Neural progenitor cell (in vitro differentiated cells): ENCODE data around the gene RAB1B. TPM values are rescaled to one million over a fixed set of nuclear protein-coding genes. Genes with fewer than 3 reads are reported as not detected.
A peak's percentile ranks its signal among the peaks of the same experiment; 100 is the strongest.

Experiments used
- DNase-seq: peaks from one replicate; pipeline ENCODE4 v3.0.0-alpha.2; 2016; ENCODE audit warnings: low spot score
- H2AFZ ChIP-seq: fragments of 200-600 bp; sonication (generic); replicated peaks from 2 replicates; pipeline ENCODE4 v1.6.1; 2016; ENCODE audit warnings: antibody characterized with exemption
- H3F3A ChIP-seq: fragments of 200-600 bp; sonication (generic); 2 replicates; pipeline ENCODE4 v1.6.1; 2016; ENCODE audit warnings: antibody characterized with exemption, low read depth
- H3K27ac ChIP-seq: fragments of 200-600 bp; sonication (generic); 2 replicates; pipeline ENCODE4 v1.5.1; 2016; ENCODE audit warnings: mild to moderate bottlenecking
- H3K27me3 ChIP-seq: fragments of 200-600 bp; sonication (generic); 2 replicates; pipeline ENCODE4 v1.6.1; 2016; ENCODE audit warnings: mild to moderate bottlenecking, moderate library complexity
- H3K36me3 ChIP-seq: fragments of 200-600 bp; sonication (generic); 2 replicates; pipeline ENCODE4 v1.5.1; 2016
- H3K4me1 ChIP-seq: fragments of 200-600 bp; sonication (generic); 2 replicates; pipeline ENCODE4 v1.6.1; 2016; ENCODE audit warnings: mixed run types
- H3K4me2 ChIP-seq: fragments of 200-600 bp; sonication (generic); 2 replicates; pipeline ENCODE4 v1.6.1; 2016
- H3K4me3 ChIP-seq: fragments of 200-600 bp; sonication (generic); 2 replicates; pipeline ENCODE4 v1.5.1; 2016
- H3K79me2 ChIP-seq: fragments of 200-600 bp; sonication (generic); 2 replicates; pipeline ENCODE4 v1.6.1; 2016; ENCODE audit warnings: low read depth
- H3K9ac ChIP-seq: fragments of 200-600 bp; sonication (generic); 2 replicates; pipeline ENCODE4 v1.6.1; 2016
- H3K9me3 ChIP-seq: fragments of 200-600 bp; sonication (generic); 2 replicates; pipeline ENCODE4 v1.5.1; 2016; ENCODE audit warnings: low read depth
- H4K20me1 ChIP-seq: fragments of 200-600 bp; sonication (generic); 2 replicates; pipeline ENCODE4 v1.6.1; 2016; ENCODE audit warnings: low read depth
- H3K27ac Mint-ChIP-seq: 3 replicates; pipeline ENCODE4 v1.8.0; 2021; ENCODE audit warnings: mixed read lengths
- H3K27me3 Mint-ChIP-seq: 2 replicates; pipeline ENCODE4 v1.8.0; 2022; ENCODE audit warnings: low read depth, mild to moderate bottlenecking, inconsistent platforms, moderate library complexity, mixed read lengths; ENCODE audit not compliant: insufficient read depth
- H3K36me3 Mint-ChIP-seq: 3 replicates; pipeline ENCODE4 v1.8.0; 2021; ENCODE audit warnings: mixed read lengths
- H3K4me1 Mint-ChIP-seq: 3 replicates; pipeline ENCODE4 v1.8.0; 2021; ENCODE audit warnings: mixed read lengths
- H3K4me3 Mint-ChIP-seq: 3 replicates; pipeline ENCODE4 v1.8.0; 2021; ENCODE audit warnings: mild to moderate bottlenecking, moderate library complexity, mixed read lengths
- H3K9me3 Mint-ChIP-seq: 3 replicates; pipeline ENCODE4 v1.8.0; 2020; ENCODE audit warnings: mixed read lengths
- EZH2 ChIP-seq: fragments of 200-600 bp; sonication (generic); IDR thresholded peaks from 2 replicates; pipeline ENCODE4 v1.6.1; 2017; ENCODE audit warnings: antibody characterized with exemption, mild to moderate bottlenecking, moderate library complexity
- EZH2phosphoT487 ChIP-seq: fragments of 200-600 bp; sonication (generic); IDR thresholded peaks from 2 replicates; pipeline ENCODE4 v1.6.1; 2017; ENCODE audit warnings: antibody characterized with exemption
- total RNA-seq: library from RNA; depleted of rRNA; stranded (reverse); fragments of >200 nt; gene quantifications from 2 replicates; pipeline ENCODE4 v1.2.3, GENCODE V29; 2015; ENCODE audit warnings: low replicate concordance
- TF ChIP-seq, protein P1 (sequence below): fragments of 200-600 bp; sonication (generic); IDR thresholded peaks from 2 replicates; pipeline ENCODE4 v1.5.1; 2017; ENCODE audit warnings: antibody characterized with exemption, mild to moderate bottlenecking

RAB1B gene
- total RNA-seq, 1 donor from 2014 or later = 54.0 TPM

DNA sequence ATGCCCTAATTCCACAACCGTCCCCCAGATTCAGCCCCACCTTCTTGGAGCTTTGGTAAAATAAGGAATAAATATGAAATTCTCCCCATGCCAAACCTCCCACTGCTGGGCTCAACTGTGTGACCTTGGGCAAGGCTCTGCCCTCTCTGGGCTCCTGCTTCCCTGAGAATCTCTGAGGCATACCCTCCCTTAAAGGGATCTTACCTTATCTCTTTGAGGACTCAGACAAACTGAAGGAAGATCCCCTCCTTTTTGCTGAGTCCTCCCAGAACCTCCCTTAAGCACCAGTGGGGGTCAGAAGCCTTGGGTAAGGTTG lies 45.7 kb downstream of the RAB1B start:
- no peaks in the 10 kb centered on the region for H3K36me3 ChIP-seq
- H3K4me3 Mint-ChIP-seq = peak overlapping the region; percentile 74
- peaks cover 24% of the 10 kb centered on the region for H3K27me3 ChIP-seq
- H3K27ac Mint-ChIP-seq = peak overlapping the region; percentile 92
- no peak overlapping the region for H3K9ac ChIP-seq
- no peaks in the 10 kb centered on the region for H3K36me3 Mint-ChIP-seq
- no peak for TF ChIP-seq EZH2phosphoT487
- TF ChIP-seq, protein P1, sequence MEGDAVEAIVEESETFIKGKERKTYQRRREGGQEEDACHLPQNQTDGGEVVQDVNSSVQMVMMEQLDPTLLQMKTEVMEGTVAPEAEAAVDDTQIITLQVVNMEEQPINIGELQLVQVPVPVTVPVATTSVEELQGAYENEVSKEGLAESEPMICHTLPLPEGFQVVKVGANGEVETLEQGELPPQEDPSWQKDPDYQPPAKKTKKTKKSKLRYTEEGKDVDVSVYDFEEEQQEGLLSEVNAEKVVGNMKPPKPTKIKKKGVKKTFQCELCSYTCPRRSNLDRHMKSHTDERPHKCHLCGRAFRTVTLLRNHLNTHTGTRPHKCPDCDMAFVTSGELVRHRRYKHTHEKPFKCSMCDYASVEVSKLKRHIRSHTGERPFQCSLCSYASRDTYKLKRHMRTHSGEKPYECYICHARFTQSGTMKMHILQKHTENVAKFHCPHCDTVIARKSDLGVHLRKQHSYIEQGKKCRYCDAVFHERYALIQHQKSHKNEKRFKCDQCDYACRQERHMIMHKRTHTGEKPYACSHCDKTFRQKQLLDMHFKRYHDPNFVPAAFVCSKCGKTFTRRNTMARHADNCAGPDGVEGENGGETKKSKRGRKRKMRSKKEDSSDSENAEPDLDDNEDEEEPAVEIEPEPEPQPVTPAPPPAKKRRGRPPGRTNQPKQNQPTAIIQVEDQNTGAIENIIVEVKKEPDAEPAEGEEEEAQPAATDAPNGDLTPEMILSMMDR = no peak
- no peak for TF ChIP-seq EZH2
- no peak overlapping the region for H3K4me3 ChIP-seq
- H3K79me2 ChIP-seq = no peaks in the 10 kb centered on the region
- H4K20me1 ChIP-seq = no peaks in the 10 kb centered on the region
- no peak overlapping the region for H3K27ac ChIP-seq
- peaks cover 41% of the 10 kb centered on the region for H3K4me1 Mint-ChIP-seq
- H3K9me3 ChIP-seq = no peaks in the 10 kb centered on the region
- peaks cover 2% of the 10 kb centered on the region for H3K9me3 Mint-ChIP-seq
- no peak for DNase-seq
- peaks cover 12% of the 10 kb centered on the region for H3K27me3 Mint-ChIP-seq
- H3F3A ChIP-seq = peaks cover 34% of the 10 kb centered on the region
- peaks cover 28% of the 10 kb centered on the region for H3K4me1 ChIP-seq
- no peak overlapping the region for H2AFZ ChIP-seq
- H3K4me2 ChIP-seq = no peak overlapping the region

DNA sequence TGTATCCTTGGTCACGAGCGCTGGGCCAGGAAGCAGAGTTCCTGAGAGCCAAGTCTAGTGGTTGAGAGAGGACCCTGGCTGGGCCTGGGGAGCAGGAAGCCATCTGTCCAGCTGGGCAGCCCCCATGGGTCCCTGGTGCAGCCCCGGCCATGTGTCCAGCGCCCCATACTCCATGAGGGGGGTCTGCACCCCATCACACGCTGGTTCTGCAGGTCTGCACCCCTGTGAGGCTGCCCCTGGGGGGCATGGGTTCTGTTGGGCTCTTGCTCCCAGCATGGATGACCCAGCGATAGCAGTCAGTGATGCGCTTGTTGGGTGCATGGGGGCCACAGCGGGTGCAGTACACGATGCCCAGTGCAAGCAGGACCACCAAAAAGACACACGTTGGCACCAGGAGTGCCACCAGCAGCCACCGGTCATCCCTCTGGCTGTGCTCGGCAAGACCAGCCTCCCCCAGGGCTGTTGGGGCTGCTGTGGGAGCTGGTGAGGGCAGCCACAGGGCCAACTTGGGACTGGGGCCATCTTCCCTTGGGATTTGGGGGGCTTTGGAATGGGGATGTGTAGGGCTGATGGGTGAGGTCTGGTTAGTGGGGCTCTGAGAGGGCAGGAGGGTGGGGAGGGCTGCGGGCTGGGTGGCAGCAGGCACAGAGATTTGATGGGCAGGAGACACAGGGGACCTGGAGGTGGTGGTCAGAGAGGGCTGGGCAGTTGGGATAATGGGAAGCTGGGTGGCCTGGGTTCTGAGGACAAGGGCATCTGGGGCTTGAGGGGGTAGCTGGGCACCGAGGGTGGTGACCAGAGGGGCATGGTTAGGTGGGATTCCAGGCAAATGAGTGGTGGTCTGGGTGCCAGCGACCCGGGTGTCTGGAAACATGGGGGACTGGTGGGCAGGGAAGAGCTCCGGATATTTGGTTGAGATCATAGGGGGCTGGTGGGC lies 46.4 kb downstream of the RAB1B start:
- no peak for DNase-seq
- Histone ChIP-seq H3K4me3 (no peak overlapping the region), H3K79me2 (no peaks in the 10 kb centered on the region), H3K27ac (no peak overlapping the region), H3K4me2 (no peak overlapping the region), H3K9ac (no peak overlapping the region), H2AFZ (no peak overlapping the region), H3K36me3 (no peaks in the 10 kb centered on the region), H3F3A (peaks cover 34% of the 10 kb centered on the region), H3K9me3 (no peaks in the 10 kb centered on the region), H4K20me1 (no peaks in the 10 kb centered on the region), H3K27me3 (peaks cover 24% of the 10 kb centered on the region), H3K4me1 (peaks cover 28% of the 10 kb centered on the region)
- peaks cover 13% of the 10 kb centered on the region for H3K27me3 Mint-ChIP-seq
- TF ChIP-seq, protein P1 = no peak
- TF ChIP-seq EZH2phosphoT487 (no peak), EZH2 (no peak)
- H3K9me3 Mint-ChIP-seq = peaks cover 6% of the 10 kb centered on the region
- peak overlapping the region; percentile 40 for H3K27ac Mint-ChIP-seq
- H3K36me3 Mint-ChIP-seq = no peaks in the 10 kb centered on the region
- peaks cover 43% of the 10 kb centered on the region for H3K4me1 Mint-ChIP-seq
- peak overlapping the region; percentile 74 for H3K4me3 Mint-ChIP-seq

DNA sequence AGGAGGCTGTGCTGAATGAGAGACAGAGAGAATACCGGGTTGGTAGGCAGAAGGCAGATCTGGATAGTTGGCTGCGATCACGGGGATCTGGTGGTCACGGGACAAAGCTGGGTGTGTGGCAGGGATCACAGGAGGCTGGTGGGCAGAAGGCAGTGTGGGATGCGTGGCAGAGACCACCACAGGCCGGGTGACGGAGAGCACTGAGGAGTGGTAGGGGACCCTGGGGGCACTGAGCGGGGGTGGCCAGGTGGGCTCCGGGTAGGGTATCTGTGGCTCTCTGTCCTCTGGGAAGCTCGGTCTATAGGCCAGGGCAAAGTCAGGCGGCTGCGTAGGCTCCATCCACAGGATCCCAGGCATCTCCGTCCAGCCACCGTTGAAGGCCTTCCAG lies 47.1 kb downstream of the RAB1B start:
- TF ChIP-seq, protein P1 = no peak
- TF ChIP-seq EZH2 = no peak
- no peak for TF ChIP-seq EZH2phosphoT487
- Mint-ChIP-seq H3K4me3 (peak overlapping the region; percentile 64), H3K9me3 (peaks cover 12% of the 10 kb centered on the region), H3K36me3 (no peaks in the 10 kb centered on the region), H3K27me3 (peaks cover 14% of the 10 kb centered on the region), H3K27ac (peak overlapping the region; percentile 92), H3K4me1 (peaks cover 46% of the 10 kb centered on the region)
- no peak for DNase-seq
- Histone ChIP-seq H3K9ac (no peak overlapping the region), H3K79me2 (no peaks in the 10 kb centered on the region), H3K27me3 (peaks cover 20% of the 10 kb centered on the region), H3K36me3 (no peaks in the 10 kb centered on the region), H2AFZ (no peak overlapping the region), H3K9me3 (no peaks in the 10 kb centered on the region), H3K4me3 (no peak overlapping the region), H3F3A (peaks cover 34% of the 10 kb centered on the region), H3K4me2 (no peak overlapping the region), H3K27ac (no peak overlapping the region), H3K4me1 (peaks cover 28% of the 10 kb centered on the region), H4K20me1 (no peaks in the 10 kb centered on the region)
